B cell (primary cell): ENCODE measurements around the gene N4BP2.

Source experiments
- CTCF ChIP-seq: fragments of 200-600 bp; IDR thresholded peaks from one replicate; pipeline ENCODE4 v1.8.0; 2022; ENCODE audit warnings: antibody characterized with exemption, mild to moderate bottlenecking
- EZH2 ChIP-seq: IDR thresholded peaks from 2 replicates; pipeline ENCODE4 v1.6.1; 2012; ENCODE audit warnings: borderline replicate concordance, low read depth, mild to moderate bottlenecking, moderate library complexity, low read length; ENCODE audit not compliant: insufficient read depth, poor library complexity, severe bottlenecking

GRCh38 chr4:40020221-40020620 is 36.4 kb upstream of the N4BP2 start:
- TF ChIP-seq CTCF (no peak), EZH2 (no peak)
